GM19467 (cell line): ENCODE data around the gene GARNL3.

ENCODE experiments used
- ATAC-seq: cut with Tn5 transposase; IDR thresholded peaks from one replicate; pipeline ENCODE4 v1.9.1; 2021; ENCODE audit warnings: mild to moderate bottlenecking, moderate library complexity; ENCODE audit not compliant: unreplicated experiment

The GARNL3 gene

DNA sequence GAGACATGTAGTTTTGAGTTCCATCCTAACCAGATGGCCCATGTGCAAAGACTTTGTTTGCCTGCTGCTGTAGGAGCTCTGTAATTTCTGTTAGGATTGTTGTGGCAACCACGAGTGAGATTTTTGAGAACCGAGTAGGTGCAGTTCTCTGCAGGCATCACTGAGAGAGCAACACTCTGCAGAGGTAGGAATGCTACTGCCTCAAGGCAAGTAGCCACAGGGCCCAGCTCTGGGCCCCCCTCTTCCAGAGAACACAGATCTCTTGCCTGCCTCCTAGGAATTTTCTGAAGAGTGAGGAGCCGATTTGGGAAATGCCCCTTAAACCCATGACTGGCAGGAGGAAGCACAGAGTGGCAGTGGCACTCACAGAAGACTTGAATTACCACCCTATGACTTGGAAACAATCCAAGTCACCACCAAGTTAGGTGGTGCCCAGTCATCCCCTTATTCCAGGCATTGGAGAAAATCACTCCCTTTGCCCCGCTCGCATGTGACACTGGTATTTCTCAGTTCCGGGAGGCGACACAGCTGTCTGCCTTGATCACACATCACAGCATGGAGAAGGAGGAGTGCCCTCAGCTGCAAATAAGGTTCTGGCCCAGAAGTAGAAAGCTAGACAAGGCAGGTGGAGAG lies 79.9 kb downstream of the GARNL3 start:
- ATAC-seq = no peak

DNA sequence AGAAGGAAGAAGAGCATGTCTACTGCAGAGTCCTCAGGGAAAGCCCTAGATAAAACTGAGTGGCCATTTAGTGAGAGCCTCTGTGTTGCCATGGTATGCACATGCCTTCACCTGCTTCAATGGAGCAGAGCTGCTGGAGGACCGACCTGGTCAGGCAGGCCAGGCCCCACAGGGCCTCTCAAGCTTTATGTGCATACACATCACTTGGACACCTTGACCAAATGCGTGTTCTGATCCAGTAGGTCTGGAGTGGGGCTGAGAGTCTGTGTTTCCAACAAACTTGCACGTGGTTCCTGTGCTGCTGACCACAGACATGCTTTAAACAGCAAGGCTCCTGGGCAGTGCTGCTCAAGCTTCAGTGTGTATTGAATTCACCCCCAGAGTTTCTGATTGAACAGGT lies 81.0 kb downstream of the GARNL3 start:
- no peak for ATAC-seq

DNA sequence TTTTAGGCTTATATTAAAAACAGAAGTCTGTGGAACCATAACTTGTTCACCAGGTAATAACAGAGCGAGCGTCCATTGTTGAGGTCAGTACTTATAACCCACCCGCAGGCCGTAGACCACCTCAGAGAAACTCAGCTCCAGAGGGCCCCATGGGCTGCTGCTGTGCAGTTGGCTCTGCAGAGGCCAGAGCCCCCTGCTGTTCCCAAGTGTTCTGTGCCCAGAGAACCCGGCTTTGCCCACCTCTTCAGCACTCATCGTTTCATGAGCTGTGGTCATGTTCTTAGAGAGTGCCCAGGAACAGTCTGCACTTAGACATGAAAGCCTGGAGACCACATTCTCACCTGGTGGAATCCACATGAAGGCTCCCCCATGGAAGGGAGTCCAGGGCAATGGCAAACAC lies 82.0 kb downstream of the GARNL3 start:
- ATAC-seq = no peak

DNA sequence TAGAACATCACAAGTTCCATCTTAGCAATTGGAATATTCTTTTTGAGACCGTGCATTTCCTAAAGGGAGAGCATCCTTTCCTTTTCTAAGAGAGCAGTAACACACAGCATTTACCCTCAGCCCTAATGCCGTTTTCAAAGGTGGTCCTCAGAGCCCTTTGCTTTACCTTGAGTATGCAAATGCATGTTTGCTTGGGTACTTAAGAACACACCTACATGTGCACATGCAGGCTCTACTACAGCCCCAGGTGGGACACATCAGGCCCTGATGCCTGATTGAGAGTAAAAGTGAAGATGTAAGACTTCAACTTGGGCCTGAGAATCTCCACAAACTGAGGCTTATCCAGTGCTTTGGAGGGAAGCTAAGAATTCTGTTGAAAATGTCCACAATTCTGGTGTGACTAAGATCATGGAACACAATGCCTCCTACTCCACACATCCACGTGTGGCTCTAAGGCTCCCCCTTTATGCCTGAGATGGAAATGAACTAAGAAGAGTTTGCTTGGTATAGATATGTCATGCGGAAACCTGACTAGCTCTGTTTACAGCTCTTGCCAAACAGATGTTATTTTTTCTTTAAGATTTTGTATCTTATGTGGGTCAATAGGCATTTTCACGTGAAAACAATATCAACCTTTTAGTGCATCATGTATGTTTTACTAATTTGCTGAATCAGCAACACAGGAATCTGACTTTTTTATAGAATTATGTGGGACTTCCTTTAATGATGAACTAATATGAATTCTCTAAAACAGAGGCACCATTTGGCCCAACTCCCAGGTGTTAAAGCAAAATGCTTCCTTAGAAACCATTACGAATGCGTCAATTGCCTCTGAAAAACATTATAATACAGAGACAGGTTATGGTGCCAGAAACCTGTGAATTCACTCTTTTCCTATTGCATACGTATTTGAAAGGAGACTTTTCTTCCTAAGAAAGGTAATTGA lies 83.5 kb downstream of the GARNL3 start:
- no peak for ATAC-seq

DNA sequence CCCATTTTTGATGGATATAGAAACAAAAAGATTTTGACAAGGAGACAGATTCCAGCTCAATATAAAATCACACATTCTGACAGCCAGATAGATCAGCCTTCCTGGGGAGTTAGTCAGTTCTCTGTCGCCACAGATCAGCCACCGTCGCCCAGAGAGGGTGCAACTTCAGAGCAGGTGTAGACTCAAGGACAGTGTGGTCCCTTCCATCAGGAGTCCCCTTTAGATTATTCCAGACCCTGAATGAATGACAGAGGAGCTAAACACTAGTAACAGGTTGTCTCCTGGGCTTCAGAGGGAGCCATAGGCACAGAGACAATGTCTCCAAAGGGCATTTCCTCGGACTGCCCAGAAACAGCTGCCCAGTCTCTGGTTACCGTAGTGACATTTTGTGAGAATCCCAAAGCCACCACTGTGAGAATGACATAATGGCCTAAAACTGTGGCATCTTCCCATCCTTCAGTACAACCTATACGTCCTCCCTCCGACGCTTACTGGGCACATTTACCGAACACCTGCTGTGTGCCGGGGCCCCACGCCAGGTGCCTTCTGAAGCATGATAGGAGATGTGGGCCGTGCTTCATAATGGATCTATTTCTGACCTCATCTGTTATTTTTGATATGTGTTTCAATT lies 85.0 kb downstream of the GARNL3 start:
- ATAC-seq = no peak

DNA sequence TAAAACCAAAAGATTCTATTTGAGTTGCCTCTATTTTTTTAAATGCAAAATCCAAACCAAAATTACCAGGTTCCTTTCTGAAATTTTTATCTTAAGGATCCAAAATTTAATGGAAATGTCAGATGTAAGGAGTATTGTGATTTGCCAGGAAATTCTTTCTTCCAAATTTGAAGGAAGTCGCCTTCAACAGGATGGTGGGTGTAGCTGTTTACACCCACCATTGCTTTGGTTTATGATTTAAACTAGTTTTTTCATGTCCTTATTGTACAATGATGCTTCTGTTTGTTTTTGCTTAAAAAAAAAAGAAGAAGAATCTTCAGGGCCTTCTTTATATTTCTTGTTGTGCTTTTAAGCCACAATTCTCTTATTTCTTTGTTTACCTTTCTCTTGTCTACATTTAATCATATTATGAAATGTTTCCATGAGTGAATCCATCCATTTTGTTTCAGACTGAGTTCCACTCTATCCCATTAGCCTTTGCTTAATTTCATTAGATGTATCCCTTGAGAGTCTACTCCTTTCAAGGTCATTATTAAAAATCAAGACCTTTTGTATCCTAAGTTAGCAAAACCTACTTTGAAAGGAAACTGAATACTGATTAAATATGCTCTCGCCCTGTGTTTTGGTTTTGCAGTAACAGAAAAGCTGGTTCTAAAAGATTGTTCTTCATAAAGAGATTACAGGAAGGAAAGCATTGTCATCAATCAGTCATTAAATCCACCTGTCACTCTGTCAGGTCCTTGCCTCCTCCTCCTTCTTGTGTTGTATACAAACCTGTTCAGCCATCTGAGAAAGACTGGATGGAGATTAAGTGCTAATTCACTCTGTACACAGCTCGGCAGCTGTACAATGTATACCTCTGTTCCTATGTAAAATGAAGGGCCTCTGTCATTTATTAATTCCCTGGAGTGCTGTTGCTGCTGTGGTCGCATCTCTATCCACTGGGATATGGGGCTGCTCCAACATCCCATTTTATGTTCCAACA lies 86.9 kb downstream of the GARNL3 start:
- ATAC-seq = no peak

DNA sequence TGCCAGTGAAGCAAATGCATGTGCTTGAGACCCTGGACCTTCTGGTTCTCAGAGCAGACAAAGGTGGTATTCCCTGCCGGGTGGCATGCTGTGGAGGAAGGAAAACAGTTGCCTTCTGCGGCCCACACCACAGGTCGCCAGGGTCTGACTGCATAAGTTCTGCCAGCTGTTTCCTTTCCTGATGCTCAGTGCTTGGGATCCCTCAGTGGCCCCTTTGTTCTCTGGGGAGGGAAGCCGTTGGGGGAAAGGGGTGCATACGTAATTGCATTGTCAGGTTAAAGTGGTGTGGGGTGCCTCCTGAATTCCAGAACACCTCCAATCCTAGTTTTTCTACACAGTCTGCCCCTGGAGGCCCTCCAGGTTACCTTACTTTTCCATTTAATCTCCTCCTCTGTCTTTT lies 89.3 kb downstream of the GARNL3 start:
- ATAC-seq = no peak

DNA sequence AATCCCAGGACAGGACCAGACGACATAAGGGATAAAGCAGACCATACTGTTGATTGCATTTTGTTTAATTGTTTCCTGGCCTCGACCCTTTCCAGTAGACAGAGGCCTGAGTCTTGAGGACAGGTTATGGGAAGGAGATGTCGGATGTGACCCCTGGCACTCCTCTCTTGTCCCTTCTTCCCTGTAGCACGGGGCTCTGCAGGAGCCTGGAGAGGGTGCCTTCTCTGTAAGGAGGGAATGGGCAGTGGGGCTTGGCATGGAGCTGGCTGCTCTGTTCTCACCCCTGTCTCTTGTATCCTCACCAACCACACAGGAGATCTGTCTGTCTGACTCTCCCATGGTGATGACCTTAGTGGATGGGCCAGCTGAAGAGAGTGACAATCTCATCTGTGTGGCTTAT lies 92.3 kb downstream of the GARNL3 start:
- ATAC-seq = no peak

DNA sequence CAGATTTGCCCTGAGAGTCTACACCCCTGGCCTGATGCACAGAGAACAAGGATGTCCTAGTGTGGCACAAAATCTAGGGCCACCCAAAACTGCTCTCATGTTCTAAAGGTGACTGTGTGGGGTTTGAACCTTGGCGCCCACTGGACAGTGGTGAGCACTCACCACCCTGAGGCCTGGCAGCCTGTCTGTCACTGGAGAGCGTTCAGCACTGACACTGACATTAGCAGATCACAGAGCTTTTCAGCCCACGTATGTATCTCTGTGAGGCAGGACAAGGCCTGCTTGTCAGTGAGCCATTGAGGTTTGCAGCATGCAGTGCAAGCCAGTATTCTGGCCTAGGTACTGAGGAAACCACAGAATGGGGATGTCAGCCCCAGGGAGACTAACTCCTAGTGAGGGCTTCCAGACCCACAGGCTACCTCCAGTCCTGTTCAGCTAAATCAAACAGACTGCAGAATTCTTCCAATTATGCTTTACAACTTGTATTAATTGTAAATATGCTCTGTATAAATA lies 93.5 kb downstream of the GARNL3 start:
- no peak for ATAC-seq

DNA sequence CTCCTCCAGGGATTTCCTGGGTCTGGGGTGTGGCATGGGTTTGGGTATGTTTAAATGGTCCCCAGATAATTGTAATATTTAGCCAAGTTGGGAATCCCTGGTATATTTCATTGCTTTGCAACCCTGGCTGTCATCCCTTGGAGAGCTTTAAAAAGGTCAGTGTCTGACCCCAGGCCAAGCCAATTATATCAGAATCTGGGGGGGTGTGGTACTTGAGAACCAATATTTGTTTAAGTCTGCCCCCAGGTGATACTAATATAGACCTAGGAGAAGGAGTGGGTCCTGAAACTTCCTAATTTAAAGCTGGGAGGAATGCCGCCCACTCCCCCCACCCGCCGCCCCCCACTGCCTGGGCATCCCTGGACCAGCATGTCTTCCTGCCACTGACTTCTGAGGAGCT lies 94.2 kb downstream of the GARNL3 start:
- no peak for ATAC-seq

DNA sequence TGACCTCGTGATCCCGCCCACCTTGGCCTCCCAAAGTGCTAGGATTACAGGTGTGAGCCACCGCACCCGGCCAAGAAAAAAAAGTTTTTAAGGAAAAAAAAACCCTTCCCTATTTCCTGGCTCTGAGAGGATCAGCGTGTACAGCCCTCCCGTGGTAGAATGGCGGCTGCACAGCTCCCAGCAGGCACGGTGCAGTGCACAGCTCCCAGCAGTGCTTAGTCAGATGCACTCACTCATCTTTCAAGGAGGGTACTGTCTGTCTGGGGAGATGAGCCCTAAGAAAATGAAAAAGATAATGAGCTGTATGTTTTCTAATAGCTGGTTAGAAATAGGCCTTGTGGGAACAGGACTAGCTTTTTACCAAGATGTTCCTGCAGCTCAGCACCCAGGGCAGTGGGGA lies 95.7 kb downstream of the GARNL3 start:
- ATAC-seq = no peak

DNA sequence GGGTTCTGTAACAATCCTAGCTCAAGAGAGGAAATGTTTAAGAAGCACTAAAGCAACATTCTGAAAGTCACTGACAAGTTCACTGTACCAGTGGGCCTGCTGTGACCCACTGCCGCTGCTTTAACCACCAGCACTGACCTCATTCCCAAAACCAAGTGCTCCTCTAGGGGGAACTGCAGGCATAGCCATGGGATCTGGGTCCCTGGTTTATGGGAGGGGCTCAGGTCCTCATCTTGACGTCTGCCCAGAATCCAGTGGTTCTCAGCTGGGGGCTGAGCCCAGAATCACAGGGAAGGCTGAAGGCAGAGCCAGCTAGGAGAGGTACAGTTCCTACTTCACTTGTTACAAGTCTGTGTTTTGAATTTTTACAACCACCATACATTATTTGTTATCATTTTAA lies 96.3 kb downstream of the GARNL3 start:
- no peak for ATAC-seq

DNA sequence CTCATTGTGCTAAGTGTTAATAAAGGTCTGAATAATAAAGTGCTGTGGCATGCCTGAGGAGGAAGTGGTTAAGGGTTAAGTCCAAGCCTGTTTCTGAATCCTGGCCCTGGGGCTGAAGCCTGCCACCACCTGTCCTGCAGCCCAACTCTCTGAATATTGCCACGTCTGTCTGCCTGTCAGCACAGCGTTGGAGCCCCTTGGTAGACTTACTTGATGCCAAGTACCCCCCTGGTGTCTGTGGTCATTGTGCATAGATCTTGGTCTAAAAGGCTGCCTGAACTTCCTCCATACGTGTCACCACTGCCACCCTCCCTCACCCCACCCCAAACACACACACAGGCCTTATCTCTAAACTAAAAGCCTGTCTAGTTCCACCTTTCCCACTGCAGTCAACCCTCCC lies 97.0 kb downstream of the GARNL3 start:
- no peak for ATAC-seq

DNA sequence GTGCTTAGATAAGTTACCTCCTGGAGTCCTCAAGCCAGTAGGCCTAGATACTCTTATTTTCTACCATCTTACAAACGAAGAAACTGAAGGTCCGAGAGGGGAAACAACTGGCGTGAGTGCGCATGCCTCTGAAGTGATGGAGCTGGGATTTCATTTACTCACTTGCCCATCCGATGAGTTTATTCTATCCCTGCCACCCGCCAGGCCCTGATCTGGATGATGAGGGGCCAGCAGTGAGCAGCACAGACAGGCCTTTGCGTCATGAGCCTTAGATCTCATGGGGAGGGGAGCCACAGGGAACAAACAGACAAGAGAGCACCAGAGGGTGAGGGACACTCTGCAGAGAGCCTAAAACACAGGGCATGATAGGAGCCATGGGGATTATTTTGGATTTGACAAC lies 98.3 kb downstream of the GARNL3 start:
- no peak for ATAC-seq

DNA sequence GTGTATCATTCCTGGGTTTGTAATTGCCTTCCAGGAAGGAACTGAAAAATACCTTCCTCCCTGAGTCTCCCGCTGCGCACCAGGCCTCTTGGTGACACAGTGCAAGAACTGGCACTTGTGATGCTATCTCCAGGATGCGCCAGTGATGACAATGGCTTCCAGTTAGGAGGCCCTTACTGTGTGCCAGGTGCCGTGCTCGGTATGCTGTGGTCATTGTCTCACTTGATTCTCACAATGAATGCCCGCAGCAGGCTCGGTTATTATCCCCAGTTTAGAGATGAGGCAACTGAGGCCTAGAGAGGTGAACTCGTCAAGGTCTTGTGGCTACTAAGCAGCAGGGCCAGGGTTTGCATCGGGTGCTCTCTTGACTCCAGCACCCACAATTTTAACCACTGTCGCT lies 100.9 kb downstream of the GARNL3 start:
- no peak for ATAC-seq

DNA sequence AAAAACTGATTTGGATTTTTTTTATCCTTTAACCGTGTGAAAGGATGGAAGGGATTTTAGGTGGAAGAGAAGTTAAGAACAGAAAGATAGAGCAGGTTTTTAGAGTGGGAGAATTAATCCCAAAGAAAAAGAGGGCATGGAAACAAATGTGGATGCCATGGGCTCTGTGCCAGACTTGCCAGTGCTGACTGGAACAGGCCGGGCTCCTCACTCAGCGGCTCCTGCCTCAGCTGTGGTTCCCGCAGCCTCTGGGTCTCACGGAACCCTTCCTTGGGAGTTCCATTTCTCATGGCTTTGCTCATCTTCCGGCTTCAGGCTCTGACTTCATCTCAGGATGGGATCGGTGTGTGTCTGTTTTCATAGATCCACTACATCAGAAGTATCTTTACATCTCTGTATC lies 102.0 kb downstream of the GARNL3 start:
- ATAC-seq = no peak

DNA sequence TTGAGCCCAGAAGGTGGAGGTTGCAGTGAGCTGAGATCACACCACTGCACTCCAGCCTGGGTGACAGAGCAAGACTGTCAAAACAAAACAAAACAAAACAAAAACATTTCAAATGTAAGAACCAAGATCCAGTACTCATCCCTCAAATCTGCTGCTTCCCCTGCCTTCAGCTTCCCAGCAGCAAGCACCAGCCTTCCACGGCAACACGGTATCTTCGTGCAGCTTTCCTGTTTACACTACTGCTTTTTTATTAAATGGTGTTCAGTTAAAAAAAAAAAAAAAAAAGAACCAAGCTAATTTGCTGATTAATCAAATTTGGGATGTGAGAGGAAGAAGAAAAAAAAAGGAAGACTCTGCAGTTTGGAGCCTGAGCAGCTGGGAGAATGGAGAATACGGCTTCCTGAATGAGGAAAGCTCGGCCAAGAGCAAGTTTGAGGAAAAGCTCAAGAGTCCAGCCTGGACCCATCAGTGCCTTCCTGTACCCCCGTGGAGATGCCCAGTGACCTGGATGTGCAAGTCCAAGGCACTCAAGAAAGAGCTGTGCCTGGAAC lies 104.4 kb downstream of the GARNL3 start:
- ATAC-seq = no peak

DNA sequence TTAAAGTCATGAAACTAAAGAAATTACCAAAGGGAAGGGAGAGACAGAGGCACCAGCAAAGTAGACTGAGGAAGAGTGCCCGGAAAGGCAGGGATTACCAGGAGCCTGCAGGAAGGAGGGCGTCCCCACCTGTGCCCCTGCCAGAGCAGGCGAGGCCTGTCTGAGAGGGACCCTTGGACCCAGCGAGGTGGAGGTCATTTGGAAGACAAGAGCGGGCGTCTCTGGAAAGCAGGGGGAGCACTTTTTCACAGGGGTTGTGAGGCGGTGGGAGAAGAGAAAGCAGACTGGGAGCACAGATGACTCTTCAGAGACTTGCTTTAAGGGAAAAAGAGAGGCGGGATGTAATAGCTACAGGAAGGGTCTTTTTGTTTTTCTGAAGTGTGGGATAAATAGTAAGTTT lies 104.9 kb downstream of the GARNL3 start:
- no peak for ATAC-seq

DNA sequence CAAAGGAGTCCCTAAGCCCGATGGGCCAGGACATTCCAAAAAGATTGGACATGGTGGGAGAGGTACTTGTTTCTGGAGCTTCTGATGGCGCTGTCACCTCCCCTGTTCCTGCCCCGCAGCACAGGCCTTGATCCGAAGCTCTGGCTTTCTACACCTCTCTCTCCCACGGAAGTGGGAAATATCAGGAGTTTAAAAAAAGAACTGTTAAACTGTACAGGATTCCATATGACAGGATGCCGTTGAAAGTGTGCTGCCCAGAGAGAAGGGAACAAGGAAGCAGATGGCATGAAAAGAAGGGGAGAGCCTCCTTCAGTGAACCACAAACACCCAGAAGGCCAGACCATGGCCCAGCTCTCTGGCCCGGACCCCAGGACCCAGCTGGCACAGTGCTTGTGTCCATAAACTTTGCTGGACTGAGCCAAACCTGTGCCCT lies 105.6 kb downstream of the GARNL3 start:
- no peak for ATAC-seq
